Measurements from ENCODE around the gene DUSP15. TPM values are rescaled to one million over a fixed set of nuclear protein-coding genes. Genes with fewer than 3 reads are reported as not detected.

The DUSP15 gene
- polyA plus RNA-seq, 3 donors from 2014 or later: not detected

DNA sequence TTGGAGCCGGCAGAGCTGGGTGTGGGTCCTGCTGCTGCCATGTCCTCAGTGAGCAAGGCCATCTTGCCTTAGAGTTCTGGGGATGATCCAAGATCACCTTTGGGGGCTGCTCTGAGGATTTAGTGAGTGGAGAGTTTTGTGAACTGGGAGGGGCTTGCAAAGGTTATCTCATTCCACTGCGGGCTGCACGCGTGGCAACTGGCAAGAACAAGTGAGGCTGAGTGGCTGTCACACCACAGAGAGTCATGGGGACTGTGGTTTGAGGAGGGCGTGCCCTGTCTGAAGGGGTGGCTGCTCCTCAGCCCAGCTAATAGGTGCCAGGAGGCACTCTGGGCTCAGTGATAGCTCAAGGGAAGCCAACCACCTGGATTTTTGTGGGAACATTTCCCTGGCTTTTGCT is 37.7 kb upstream of the DUSP15 start:
- Mint-ChIP-seq H3K9me3 (peaks cover 0 to 2% (median 0%) of the 10 kb centered on the region in 6 donors), H3K4me3 (peak overlapping the region in 1 of 5 donors; percentile 4), H3K27me3 (ENCODE audit: low read depth in 3 of 3) (no peaks in the 10 kb centered on the region), H3K36me3 (no peaks in the 10 kb centered on the region), H3K27ac (no peak overlapping the region), H3K4me1 (peaks cover 0 to 6% of the 10 kb centered on the region in 2 donors)
- peak in 2 of 3 donors; percentile 7 to 11 for DNase-seq

GRCh38 chr20:31907046-31907445 is 36.7 kb upstream of the DUSP15 start:
- no peaks in the 10 kb centered on the region for H3K36me3 Mint-ChIP-seq
- no peak overlapping the region for H3K27ac Mint-ChIP-seq
- H3K4me3 Mint-ChIP-seq: no peak overlapping the region
- H3K4me1 Mint-ChIP-seq: peaks cover 0 to 6% of the 10 kb centered on the region in 2 donors
- H3K9me3 Mint-ChIP-seq: peaks cover 0 to 2% (median 0%) of the 10 kb centered on the region in 6 donors
- H3K27me3 Mint-ChIP-seq (ENCODE audit: low read depth in 3 of 3): no peaks in the 10 kb centered on the region
- DNase-seq: no peak

- Mint-ChIP-seq H3K27me3 (ENCODE audit: low read depth in 3 of 3) (no peaks in the 10 kb centered on the region), H3K9me3 (no peaks in the 10 kb centered on the region), H3K4me1 (peaks cover 0 to 6% of the 10 kb centered on the region in 2 donors), H3K4me3 (no peak overlapping the region), H3K27ac (no peak overlapping the region), H3K36me3 (no peaks in the 10 kb centered on the region)
- no peak for DNase-seq
Observed at GRCh38 chr20:31906001-31906400, 35.7 kb upstream of the DUSP15 start.

GRCh38 chr20:31903627-31904386 is 33.5 kb upstream of the DUSP15 start:
- Mint-ChIP-seq H3K4me1 (peaks cover 0 to 6% of the 10 kb centered on the region in 2 donors), H3K36me3 (no peaks in the 10 kb centered on the region), H3K9me3 (no peaks in the 10 kb centered on the region), H3K27ac (no peak overlapping the region), H3K27me3 (ENCODE audit: low read depth in 3 of 3) (no peaks in the 10 kb centered on the region), H3K4me3 (no peak overlapping the region)
- no peak for DNase-seq

DNA sequence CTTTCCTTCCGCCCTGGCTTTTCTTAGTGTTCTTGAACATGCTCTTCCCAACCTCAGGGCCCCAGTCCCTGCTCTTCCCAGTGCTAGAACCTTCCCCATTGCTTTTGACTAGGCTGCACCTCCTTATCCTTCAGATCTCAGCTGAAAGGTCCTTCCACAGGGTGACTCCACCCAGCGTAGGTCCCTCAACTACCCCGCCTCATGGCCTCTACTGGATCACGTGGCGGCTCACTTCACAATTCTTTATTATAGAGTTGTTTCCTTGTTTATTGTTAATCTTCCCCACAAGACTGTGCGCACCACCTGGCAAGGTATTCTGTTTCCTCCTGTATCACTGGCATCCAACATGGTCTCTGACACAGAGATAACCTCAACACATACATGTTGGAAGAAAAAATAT is 31.3 kb upstream of the DUSP15 start:
- Mint-ChIP-seq H3K36me3 (no peaks in the 10 kb centered on the region), H3K27ac (no peak overlapping the region), H3K4me3 (no peak overlapping the region), H3K27me3 (ENCODE audit: low read depth in 3 of 3) (peaks cover 0 to 2% (median 0%) of the 10 kb centered on the region in 3 donors), H3K4me1 (no peaks in the 10 kb centered on the region), H3K9me3 (no peaks in the 10 kb centered on the region)
- DNase-seq: no peak

DNA sequence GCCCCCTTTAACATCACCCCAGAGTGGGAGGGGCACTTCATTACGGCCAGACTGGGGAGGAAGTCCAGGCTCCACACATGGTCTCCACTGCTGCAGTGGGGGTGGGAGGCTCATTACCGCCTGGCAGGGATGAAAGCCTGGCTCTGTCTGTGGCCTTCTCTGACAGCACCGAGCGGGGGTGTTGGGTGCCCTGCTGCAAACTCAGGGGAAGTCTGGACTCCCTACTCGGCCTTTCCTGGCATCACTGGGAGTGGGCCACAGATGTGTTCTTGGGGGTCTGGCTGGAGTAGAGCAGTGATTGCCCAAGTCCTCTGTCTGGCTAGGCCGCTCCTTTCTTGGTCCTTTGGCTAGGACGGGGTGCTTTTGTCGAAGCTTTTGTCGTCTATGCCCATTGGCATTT is 27.2 kb upstream of the DUSP15 start:
- DNase-seq: no peak
- Mint-ChIP-seq H3K9me3 (peaks cover 0 to 1% (median 0%) of the 10 kb centered on the region in 6 donors), H3K4me3 (no peak overlapping the region), H3K27me3 (ENCODE audit: low read depth in 3 of 3) (peaks cover under 1 to 5% (median 2%) of the 10 kb centered on the region in 3 donors), H3K4me1 (no peaks in the 10 kb centered on the region), H3K27ac (no peak overlapping the region), H3K36me3 (no peaks in the 10 kb centered on the region)

DNA sequence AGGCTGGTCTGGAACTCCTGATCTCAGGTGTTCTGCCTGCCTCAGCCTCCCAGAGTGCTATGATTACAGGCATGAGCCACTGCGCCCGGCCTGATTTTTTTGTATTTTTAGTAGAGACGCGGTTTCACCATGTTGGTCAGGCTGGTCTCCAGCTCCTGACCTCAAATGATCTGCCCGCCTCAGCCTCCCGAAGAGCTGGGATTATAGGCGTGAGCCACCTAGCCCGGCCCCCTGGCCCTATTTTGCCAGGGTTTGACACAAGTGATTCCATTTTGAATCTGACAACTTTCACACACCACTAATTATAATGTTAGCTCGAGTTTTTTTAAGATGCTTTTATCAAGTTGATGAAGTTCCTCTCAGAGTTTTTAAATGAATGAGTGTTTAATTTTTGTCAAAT is 25.7 kb upstream of the DUSP15 start:
- no peak overlapping the region for H3K4me3 Mint-ChIP-seq
- no peak for DNase-seq
- H3K9me3 Mint-ChIP-seq: peaks cover 0 to 1% (median 0%) of the 10 kb centered on the region in 6 donors
- no peak overlapping the region for H3K27ac Mint-ChIP-seq
- no peaks in the 10 kb centered on the region for H3K4me1 Mint-ChIP-seq
- peaks cover 2 to 5% (median 2%) of the 10 kb centered on the region in 3 donors for H3K27me3 Mint-ChIP-seq (ENCODE audit: low read depth in 3 of 3)
- no peaks in the 10 kb centered on the region for H3K36me3 Mint-ChIP-seq

DNA sequence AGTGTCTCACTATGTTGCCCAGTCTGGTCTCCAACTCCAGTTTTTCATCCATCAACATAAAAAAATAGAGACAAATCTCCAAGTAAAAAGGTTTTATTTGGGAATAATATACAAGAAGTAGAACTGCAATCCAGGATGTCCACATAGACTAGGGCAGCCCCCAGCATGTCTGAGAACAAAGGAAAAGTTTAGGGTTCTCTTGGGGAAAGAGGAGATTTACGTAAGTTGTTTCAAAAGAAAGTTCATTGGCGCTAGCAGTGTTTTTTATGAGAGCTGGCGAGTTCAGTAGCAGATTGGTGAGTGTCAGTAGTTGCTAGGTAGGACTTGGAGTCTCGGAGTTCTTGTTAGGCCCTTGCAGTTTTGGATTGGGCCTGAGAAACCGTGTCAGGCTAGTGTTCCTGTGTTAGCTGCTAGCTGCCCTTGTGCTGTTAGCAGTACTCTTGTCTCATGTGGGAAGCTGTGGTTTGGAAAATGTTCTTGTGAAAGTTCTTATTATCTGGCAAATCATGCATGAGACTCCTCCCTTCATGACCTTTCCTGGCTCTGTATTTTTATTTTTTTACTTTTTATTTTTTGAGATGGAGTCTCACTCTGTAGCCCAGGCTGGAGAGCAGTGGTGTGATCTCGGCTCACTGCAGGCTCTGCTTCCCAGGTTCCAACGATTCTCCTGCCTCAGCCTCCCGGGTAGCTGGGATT is 24.8 kb upstream of the DUSP15 start:
- Mint-ChIP-seq H3K9me3 (peaks cover 0 to 1% (median 0%) of the 10 kb centered on the region in 6 donors), H3K27ac (no peak overlapping the region), H3K27me3 (ENCODE audit: low read depth in 3 of 3) (peaks cover 2 to 5% (median 2%) of the 10 kb centered on the region in 3 donors), H3K4me1 (no peaks in the 10 kb centered on the region), H3K4me3 (no peak overlapping the region), H3K36me3 (no peaks in the 10 kb centered on the region)
- peak in 2 of 3 donors; percentile 3 to 6 for DNase-seq

DNA sequence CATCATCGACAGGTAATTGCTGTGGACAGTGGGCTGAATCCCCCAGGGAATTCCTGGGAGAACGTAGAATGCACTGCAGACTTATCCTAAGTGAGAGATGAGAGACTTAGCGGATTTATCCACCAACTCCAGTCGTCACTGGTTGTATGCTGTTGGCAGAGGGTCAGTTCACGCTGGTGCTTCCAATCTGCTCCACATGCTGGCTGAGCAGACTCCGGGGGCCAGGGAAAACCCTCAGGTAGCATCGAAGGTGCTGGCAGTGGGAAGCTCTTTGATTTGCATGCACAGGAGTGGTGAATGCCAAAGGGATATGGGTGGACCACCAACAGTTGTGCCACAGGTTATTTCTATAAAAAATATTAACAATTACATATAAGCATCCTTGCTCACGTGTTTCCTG is 20.3 kb upstream of the DUSP15 start:
- DNase-seq: no peak
- Mint-ChIP-seq H3K36me3 (no peaks in the 10 kb centered on the region), H3K9me3 (peaks cover 0 to 1% (median 0%) of the 10 kb centered on the region in 6 donors), H3K27me3 (ENCODE audit: low read depth in 3 of 3) (peaks cover 2 to 5% (median 2%) of the 10 kb centered on the region in 3 donors), H3K27ac (no peak overlapping the region), H3K4me3 (no peak overlapping the region), H3K4me1 (no peaks in the 10 kb centered on the region)

DNA sequence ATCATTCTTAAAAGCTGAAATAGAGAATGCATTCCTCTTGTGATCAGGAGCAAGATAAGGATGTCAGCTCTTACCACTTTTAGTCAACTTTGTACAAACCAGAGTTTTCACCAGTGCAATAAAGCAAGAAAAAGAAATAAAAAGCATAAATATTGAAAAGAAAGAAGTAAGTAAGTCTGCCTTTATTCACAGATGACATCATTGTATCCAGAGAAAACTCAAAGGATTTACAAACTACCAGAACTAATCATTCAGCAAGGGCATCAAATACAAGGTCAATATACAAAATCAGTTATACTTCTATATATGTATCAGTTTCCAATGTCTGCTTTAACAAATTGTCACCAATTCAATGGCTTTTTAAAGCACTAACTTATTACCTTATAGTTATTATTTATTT is 13.5 kb upstream of the DUSP15 start:
- H3K9me3 Mint-ChIP-seq: no peaks in the 10 kb centered on the region
- H3K36me3 Mint-ChIP-seq: no peaks in the 10 kb centered on the region
- H3K4me3 Mint-ChIP-seq: no peak overlapping the region
- peaks cover 15 to 23% of the 10 kb centered on the region in 2 donors for H3K4me1 Mint-ChIP-seq
- no peak for DNase-seq
- H3K27me3 Mint-ChIP-seq (ENCODE audit: low read depth in 3 of 3): peaks cover 3 to 16% (median 3%) of the 10 kb centered on the region in 3 donors
- no peak overlapping the region for H3K27ac Mint-ChIP-seq

DNA sequence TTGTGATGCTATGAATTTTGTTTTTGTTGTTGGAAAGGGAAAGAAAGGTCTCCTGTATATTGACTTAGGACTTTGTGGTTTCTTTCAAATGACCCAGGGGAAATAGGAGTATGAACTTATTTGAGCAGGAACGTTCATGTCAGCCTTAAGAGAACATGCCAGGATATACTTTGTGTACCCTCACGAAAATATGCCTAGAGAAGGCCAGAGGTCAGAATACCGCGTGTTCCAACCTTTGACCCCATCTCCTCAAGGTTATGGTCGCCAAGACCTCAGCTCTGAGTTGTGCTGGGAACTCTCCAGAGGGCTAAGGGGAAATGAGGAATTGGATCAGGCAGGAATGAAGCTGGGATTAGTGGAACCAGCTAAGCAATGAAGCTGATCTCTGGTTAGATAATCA is 11.6 kb upstream of the DUSP15 start:
- no peak for DNase-seq
- Mint-ChIP-seq H3K27ac (no peak overlapping the region), H3K4me3 (peak overlapping the region in 1 of 5 donors; percentile 8), H3K9me3 (no peaks in the 10 kb centered on the region), H3K36me3 (no peaks in the 10 kb centered on the region), H3K27me3 (ENCODE audit: low read depth in 3 of 3) (peaks cover 3 to 15% (median 3%) of the 10 kb centered on the region in 3 donors), H3K4me1 (peaks cover 15 to 23% of the 10 kb centered on the region in 2 donors)

DNA sequence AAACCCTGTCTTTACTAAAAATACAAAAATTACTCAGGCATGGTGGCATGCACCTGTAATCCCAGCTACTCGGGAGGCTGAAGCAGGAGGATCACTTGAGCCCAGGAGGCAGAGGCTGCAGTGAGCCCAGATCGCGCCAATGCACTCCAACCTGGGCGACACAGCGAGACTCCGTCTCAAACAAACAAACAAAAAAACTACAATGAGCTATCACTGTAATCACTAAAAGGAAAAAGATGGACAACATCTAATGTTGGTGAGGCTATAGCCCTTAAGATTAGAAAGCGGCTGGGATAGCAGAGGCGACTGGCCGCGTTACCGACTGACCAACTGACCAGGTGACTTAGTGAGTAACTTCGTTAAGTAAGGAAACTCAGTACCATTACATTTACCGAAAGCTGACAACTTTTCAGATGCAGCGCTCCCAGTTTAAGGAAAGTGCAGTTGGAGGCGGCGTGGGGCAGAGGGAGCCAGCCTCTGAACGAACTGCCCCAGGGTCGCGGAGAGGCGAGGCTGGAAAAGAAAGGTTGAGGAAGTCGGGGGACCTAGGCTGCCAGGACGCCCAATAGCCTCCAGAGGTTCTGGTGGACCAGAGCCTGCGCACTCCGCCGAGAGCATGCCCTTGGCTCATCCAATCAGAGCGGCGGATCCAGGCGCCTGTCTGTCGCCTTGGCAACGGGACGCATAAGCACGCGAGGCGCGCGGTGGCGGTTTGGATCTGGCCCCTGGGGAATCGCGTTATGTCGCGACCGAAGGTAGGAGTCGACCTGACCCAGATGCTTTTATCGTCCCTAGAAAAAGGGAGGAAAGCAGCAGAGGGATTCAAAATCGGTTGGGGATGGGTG is 9.0 kb upstream of the DUSP15 start:
- Mint-ChIP-seq H3K36me3 (no peaks in the 10 kb centered on the region), H3K27me3 (ENCODE audit: low read depth in 3 of 3) (peaks cover 3 to 15% (median 3%) of the 10 kb centered on the region in 3 donors), H3K9me3 (peaks cover 0 to 2% (median 0%) of the 10 kb centered on the region in 6 donors), H3K4me3 (peak overlapping the region; percentile 88 to 96 (median 93)), H3K27ac (peak overlapping the region in 5 of 6 donors; percentile 26 to 89 (median 76)), H3K4me1 (peaks cover 15 to 23% of the 10 kb centered on the region in 2 donors)
- DNase-seq: peak; percentile 70 to 74 (median 72)

- no peak for DNase-seq
- Mint-ChIP-seq H3K27ac (no peak overlapping the region), H3K4me1 (peaks cover 15 to 23% of the 10 kb centered on the region in 2 donors), H3K36me3 (no peaks in the 10 kb centered on the region), H3K27me3 (ENCODE audit: low read depth in 3 of 3) (peaks cover 3 to 15% (median 4%) of the 10 kb centered on the region in 3 donors), H3K4me3 (no peak overlapping the region), H3K9me3 (peaks cover 0 to 2% (median 0%) of the 10 kb centered on the region in 6 donors)
Observed at GRCh38 chr20:31877684-31878083, 7.4 kb upstream of the DUSP15 start.

All from immature natural killer cell (primary cell).